Middle frontal gyrus (tissue), 1 donor: ENCODE results near the gene C1orf53.

ENCODE experiments used
- DNase-seq: peaks from one replicate; pipeline ENCODE4 v3.0.0-alpha.2; 2015; ENCODE audit warnings: low spot score; ENCODE audit errors: extremely low spot score

C1orf53 gene

GRCh38 chr1:197907846-197908616 lies 5.6 kb downstream of the C1orf53 start:
- DNase-seq, result no peak

GRCh38 chr1:197908716-197909220 lies 6.3 kb downstream of the C1orf53 start:
- no peak for DNase-seq

- no peak for DNase-seq
These were observed 7.0 kb downstream of the C1orf53 start for GRCh38 chr1:197909384-197909783.

- DNase-seq, result no peak
These were observed 7.9 kb downstream of the C1orf53 start for GRCh38 chr1:197910120-197910991.

GRCh38 chr1:197911111-197911856 lies 8.9 kb downstream of the C1orf53 start:
- DNase-seq, result no peak

- DNase-seq, result no peak
These were observed 9.6 kb downstream of the C1orf53 start for GRCh38 chr1:197911857-197912696.

GRCh38 chr1:197912739-197913494 lies 10.5 kb downstream of the C1orf53 start:
- DNase-seq, result no peak

- DNase-seq, result no peak
These were observed 11.3 kb downstream of the C1orf53 start for GRCh38 chr1:197913495-197914276.

- no peak for DNase-seq
These were observed 12.1 kb downstream of the C1orf53 start for GRCh38 chr1:197914510-197914909.

GRCh38 chr1:197915260-197915861 lies 12.9 kb downstream of the C1orf53 start:
- DNase-seq, result no peak

GRCh38 chr1:197915862-197916499 lies 13.6 kb downstream of the C1orf53 start:
- DNase-seq, result no peak

GRCh38 chr1:197916500-197916983 lies 14.1 kb downstream of the C1orf53 start:
- no peak for DNase-seq

GRCh38 chr1:197917805-197918651 lies 15.6 kb downstream of the C1orf53 start:
- no peak for DNase-seq

GRCh38 chr1:197918807-197919345 lies 16.4 kb downstream of the C1orf53 start:
- DNase-seq, result no peak

GRCh38 chr1:197919346-197920066 lies 17.1 kb downstream of the C1orf53 start:
- DNase-seq, result no peak

GRCh38 chr1:197920067-197920396 lies 17.6 kb downstream of the C1orf53 start:
- DNase-seq, result no peak
